Peyer's patch (tissue), 4 donors: ENCODE results near the gene GPR180. TPM values are rescaled to one million over a fixed set of nuclear protein-coding genes. Genes with fewer than 3 reads are reported as not detected.
"Not testable (repeated sequence)": the region's sequence is repeated elsewhere in the genome, so short reads cannot be mapped to it uniquely, and the experiment has no call there.

Experiments used
- DNase-seq, 3 donors: peaks; one replicate each; pipeline ENCODE4 v3.0.0-alpha.2; 2017 to 2019
- H3K27ac ChIP-seq, 4 donors: fragments of 200-600 bp; sonication (generic); one replicate each; pipeline ENCODE4 v1.5.1; 2016 to 2019
- H3K27me3 ChIP-seq, 2 donors: fragments of 200-600 bp; sonication (generic); one replicate each; pipeline ENCODE4 v1.5.1; 2019
- H3K36me3 ChIP-seq, 3 donors: fragments of 200-600 bp; sonication (generic); one replicate each; pipeline ENCODE4 v1.5.1; 2016 to 2019
- H3K4me1 ChIP-seq, 4 donors: fragments of 200-600 bp; sonication (generic); one replicate each; pipeline ENCODE4 v1.5.1; 2016 to 2019
- H3K4me3 ChIP-seq, 4 donors: fragments of 200-600 bp; sonication (generic); 1 replicate in 3 of 4; 2 replicates in 1 of 4; pipeline ENCODE4 v1.5.1; 2016 to 2019; ENCODE audit warnings: mild to moderate bottlenecking in 1 of 4
- H3K9me3 ChIP-seq, 4 donors: fragments of 200-600 bp; sonication (generic); one replicate each; pipeline ENCODE4 v1.5.1; 2016 to 2019; ENCODE audit warnings: mild to moderate bottlenecking in 1 of 4
- CTCF ChIP-seq, 6 experiments: fragments of 450-650 bp in 4 of 6; fragments of 200-600 bp in 2 of 6; sonication (generic) in 1 of 6; IDR thresholded peaks; one replicate each; pipeline ENCODE4 v1.5.1; 2017 to 2019; ENCODE audit warnings: antibody characterized with exemption in 6 of 6, mild to moderate bottlenecking in 3 of 6, moderate library complexity in 1 of 6
- POLR2A ChIP-seq, 2 donors: fragments of 450-650 bp; IDR thresholded peaks; one replicate each; pipeline ENCODE4 v1.5.1; 2017; ENCODE audit warnings: antibody characterized with exemption in 2 of 2, mild to moderate bottlenecking in 2 of 2, moderate library complexity in 2 of 2
- total RNA-seq, 4 donors: library from RNA; depleted of rRNA; stranded (reverse); fragments of >200 nt; gene quantifications; one replicate each; pipeline ENCODE4 v1.1.0, GENCODE V29; 2016

The GPR180 gene
- total RNA-seq, 4 donors from 2014 or later, result 1.8 to 5.0 (median 3.5) TPM

GRCh38 chr13:94632226-94632980, 30.7 kb downstream of the GPR180 start:
- H3K36me3 ChIP-seq, result no peaks in the 10 kb centered on the region
- H3K27ac ChIP-seq, result no peak overlapping the region
- no peaks in the 10 kb centered on the region for H3K27me3 ChIP-seq
- no peak for DNase-seq
- no peak for TF ChIP-seq POLR2A (IDR thresholded peaks at IDR 0.05)
- H3K4me3 ChIP-seq, result no peak overlapping the region
- no peaks in the 10 kb centered on the region for H3K4me1 ChIP-seq
- H3K9me3 ChIP-seq, result no peaks in the 10 kb centered on the region

GRCh38 chr13:94636096-94636495, 34.4 kb downstream of the GPR180 start:
- DNase-seq, H3K9me3 ChIP-seq, H3K4me3 ChIP-seq, H3K27ac ChIP-seq, H3K36me3 ChIP-seq, H3K4me1 ChIP-seq, H3K27me3 ChIP-seq: not testable (repeated sequence)

- DNase-seq, result no peak
- no peaks in the 10 kb centered on the region for H3K36me3 ChIP-seq
- peaks cover 0 to 7% (median 0%) of the 10 kb centered on the region in 4 donors for H3K4me1 ChIP-seq
- no peaks in the 10 kb centered on the region for H3K27me3 ChIP-seq
- no peak for TF ChIP-seq CTCF (IDR thresholded peaks at IDR 0.05)
- no peak for TF ChIP-seq POLR2A (IDR thresholded peaks at IDR 0.05)
- no peak overlapping the region for H3K4me3 ChIP-seq
- H3K9me3 ChIP-seq, result no peaks in the 10 kb centered on the region
- H3K27ac ChIP-seq, result no peak overlapping the region
These were observed 35.4 kb downstream of the GPR180 start for GRCh38 chr13:94636942-94637578.

DNA sequence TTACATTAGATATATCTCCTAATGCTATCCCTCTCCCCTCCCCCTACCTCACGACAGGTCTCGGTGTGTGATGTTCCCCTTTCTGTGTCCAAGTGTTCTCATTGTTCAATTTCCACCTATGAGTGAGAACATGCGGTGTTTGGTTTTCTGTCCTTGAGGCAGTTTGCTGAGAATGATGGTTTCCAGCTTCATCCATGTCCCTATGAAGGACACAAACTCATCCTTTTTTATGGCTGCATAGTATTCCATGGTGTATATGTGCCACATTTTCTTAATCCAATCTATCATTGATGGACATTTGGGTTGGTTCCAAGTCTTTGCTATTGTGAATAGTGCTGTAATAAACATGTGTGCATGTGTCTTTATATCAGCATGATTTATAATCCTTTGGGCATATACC, 36.0 kb downstream of the GPR180 start:
- not testable (repeated sequence) for H3K27me3 ChIP-seq, H3K9me3 ChIP-seq, H3K4me3 ChIP-seq, DNase-seq, H3K36me3 ChIP-seq, H3K27ac ChIP-seq, H3K4me1 ChIP-seq

GRCh38 chr13:94640721-94641120, 39.1 kb downstream of the GPR180 start:
- Histone ChIP-seq H3K9me3 (no peaks in the 10 kb centered on the region), H3K4me1 (peaks cover 0 to 9% (median 0%) of the 10 kb centered on the region in 4 donors), H3K4me3 (no peak overlapping the region), H3K27me3 (no peaks in the 10 kb centered on the region), H3K27ac (no peak overlapping the region), H3K36me3 (no peaks in the 10 kb centered on the region)
- TF ChIP-seq POLR2A (IDR thresholded peaks at IDR 0.05) (no peak), CTCF (IDR thresholded peaks at IDR 0.05) (no peak)
- DNase-seq, result no peak

DNA sequence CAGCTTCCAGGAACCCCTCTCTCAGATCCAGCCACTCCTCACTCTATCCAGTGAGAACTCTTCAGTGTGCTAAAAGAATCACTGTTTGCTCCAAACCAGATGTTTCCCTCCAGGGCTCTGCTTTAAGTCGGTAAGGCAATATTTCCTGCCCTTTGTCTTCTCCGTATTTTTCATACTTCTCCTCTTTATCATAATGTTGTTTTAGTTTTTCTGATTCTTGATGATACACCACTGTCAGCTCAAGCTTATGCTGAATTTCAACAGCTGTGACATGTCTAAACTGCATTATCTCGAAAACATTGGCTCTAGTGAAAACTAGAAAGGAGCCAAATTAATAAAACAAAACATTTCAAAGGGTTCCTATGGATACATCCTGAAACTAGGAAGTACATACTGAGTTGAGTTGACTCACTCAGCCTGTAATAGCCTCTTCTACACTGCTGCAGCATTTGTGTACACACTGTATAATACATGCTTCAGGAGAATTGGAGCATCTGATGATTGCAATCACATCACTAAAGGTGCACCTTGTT, 39.8 kb downstream of the GPR180 start:
- H3K36me3 ChIP-seq, result no peaks in the 10 kb centered on the region
- no peaks in the 10 kb centered on the region for H3K9me3 ChIP-seq
- peaks cover 0 to 9% (median 0%) of the 10 kb centered on the region in 4 donors for H3K4me1 ChIP-seq
- no peak overlapping the region for H3K27ac ChIP-seq
- no peaks in the 10 kb centered on the region for H3K27me3 ChIP-seq
- no peak for DNase-seq
- no peak overlapping the region for H3K4me3 ChIP-seq
- TF ChIP-seq POLR2A (IDR thresholded peaks at IDR 0.05) (no peak), CTCF (IDR thresholded peaks at IDR 0.05) (no peak)

DNA sequence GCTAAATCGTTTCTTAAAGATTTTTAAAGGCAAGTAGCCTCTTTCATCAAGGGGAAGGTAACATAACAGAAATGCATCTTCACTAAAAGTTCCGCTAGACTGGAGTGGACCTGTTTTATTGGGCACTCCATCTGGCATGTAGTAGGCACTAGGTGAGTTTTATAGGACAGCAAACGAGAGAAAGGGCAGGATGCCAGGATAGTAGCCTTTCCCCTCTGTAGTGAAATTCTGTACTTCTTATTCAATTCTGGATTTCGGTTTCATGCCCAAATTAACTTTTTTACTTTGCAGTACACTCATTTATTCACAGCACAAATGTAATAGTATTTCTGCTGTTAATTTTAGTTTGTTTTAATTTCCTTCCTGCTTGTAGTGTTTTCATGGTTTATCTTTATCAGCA, 45.2 kb downstream of the GPR180 start:
- no peak overlapping the region for H3K27ac ChIP-seq
- DNase-seq, result no peak
- no peaks in the 10 kb centered on the region for H3K9me3 ChIP-seq
- no peak overlapping the region for H3K4me3 ChIP-seq
- H3K36me3 ChIP-seq, result no peaks in the 10 kb centered on the region
- H3K27me3 ChIP-seq, result no peaks in the 10 kb centered on the region
- peaks cover 0 to 3% (median 0%) of the 10 kb centered on the region in 4 donors for H3K4me1 ChIP-seq
- no peak for TF ChIP-seq POLR2A (IDR thresholded peaks at IDR 0.05)
- no peak for TF ChIP-seq CTCF (IDR thresholded peaks at IDR 0.05)
